A549 treated with RU486 at 1 μM for 4 hours (cell line): Measurements from ENCODE around the gene MRPS33. TPM values are rescaled to one million over a fixed set of nuclear protein-coding genes. Genes with fewer than 3 reads are reported as not detected.

Experiments
- total RNA-seq: library from RNA; stranded (reverse); fragments of 200-300 nt; extraction: Qiagen RNA extraction; gene quantifications from 5 replicates; pipeline ENCODE4 v1.2.3, GENCODE V29; 2022; ENCODE audit warnings: low read depth

MRPS33 gene
- 101 to 128 TPM (median 118 TPM) in 5 replicates for total RNA-seq

DNA sequence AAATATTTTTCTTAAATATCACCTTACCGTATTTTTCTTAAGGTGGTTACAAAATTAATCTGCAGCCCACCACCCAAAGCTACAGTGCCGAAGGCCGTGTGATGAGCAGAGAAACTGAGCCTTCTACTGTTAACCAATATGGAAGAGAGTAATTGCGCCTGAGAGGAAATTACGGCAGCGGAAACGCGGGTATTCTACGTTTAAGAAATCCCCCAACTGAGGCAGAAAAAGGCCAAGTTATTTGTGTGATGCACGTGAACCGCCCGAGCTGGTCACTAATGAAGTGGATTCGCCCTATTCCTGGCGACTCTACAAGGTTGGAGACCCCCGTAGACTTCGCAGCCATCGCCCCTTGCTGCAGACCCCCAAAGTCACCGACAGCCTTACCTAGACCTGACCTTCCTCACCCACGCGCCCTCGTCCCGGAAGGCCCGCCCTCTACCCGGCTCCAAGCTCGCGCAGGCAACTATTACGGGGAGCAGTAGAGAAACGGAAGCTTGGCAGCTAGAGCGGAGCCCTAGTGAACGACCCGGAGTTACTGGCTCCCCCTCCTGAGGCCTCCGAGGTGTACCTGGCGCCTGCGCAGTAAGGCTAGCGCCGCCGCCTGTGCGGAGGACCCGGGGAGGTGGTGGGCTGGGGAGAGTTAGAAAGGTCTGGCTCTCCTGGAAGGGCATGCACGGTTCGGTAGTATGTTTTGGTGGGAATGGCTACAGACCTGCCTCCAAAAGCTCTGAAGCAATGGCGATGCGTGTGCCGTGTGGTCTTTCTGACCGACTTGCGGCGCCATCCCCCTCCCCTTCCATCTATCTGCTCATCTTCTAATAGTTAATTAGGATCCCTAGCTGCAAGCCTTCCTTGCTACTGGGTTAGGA, at the start of gene MRPS33:
Gene MRPS33, minus strand, starts transcription at position 429 of the 872 bp plus-strand sequence. CDS start 4,319 bp downstream, outside the sequence.

Other genes with a start within 250 kb of the MRPS33 start
- gene BRAF, start 90.0 kb downstream of the MRPS33 start, total RNA-seq = 4.9 to 6.5 TPM (median 5.9 TPM) in 5 replicates
- gene TMEM178B, start 59.1 kb upstream of the MRPS33 start, total RNA-seq = 1.1 to 1.7 TPM (median 1.4 TPM) in 5 replicates